Activated CD8-positive, alpha-beta memory T cell treated with anti-CD3 and anti-CD28 coated beads for 36 hours (primary cell): ENCODE results near the gene MELK. TPM values are rescaled to one million over a fixed set of nuclear protein-coding genes. Genes with fewer than 3 reads are reported as not detected.
"Not testable (repeated sequence)": the region's sequence is repeated elsewhere in the genome, so short reads cannot be mapped to it uniquely, and the experiment has no call there.

Experiments used
- CTCF ChIA-PET: fragments of 350-600 bp; sonication (Branson Sonifier 250); formaldehyde crosslinking; loops from one replicate; lab custom pipeline; 2021; ENCODE audit warnings: antibody characterized with exemption; lab: Charles Lee
- POLR2A ChIA-PET: fragments of 350-600 bp; sonication (Branson Sonifier 250); formaldehyde crosslinking; loops from one replicate; lab custom pipeline; 2021; ENCODE audit warnings: antibody characterized with exemption; lab: Charles Lee
- total RNA-seq, 2 experiments: library from RNA; stranded (reverse); gene quantifications; one replicate each; pipeline ENCODE4 v1.2.3, GENCODE V29; 2021

MELK gene
- total RNA-seq, result 10 to 100 TPM; 57.7 to 59.2 TPM

DNA sequence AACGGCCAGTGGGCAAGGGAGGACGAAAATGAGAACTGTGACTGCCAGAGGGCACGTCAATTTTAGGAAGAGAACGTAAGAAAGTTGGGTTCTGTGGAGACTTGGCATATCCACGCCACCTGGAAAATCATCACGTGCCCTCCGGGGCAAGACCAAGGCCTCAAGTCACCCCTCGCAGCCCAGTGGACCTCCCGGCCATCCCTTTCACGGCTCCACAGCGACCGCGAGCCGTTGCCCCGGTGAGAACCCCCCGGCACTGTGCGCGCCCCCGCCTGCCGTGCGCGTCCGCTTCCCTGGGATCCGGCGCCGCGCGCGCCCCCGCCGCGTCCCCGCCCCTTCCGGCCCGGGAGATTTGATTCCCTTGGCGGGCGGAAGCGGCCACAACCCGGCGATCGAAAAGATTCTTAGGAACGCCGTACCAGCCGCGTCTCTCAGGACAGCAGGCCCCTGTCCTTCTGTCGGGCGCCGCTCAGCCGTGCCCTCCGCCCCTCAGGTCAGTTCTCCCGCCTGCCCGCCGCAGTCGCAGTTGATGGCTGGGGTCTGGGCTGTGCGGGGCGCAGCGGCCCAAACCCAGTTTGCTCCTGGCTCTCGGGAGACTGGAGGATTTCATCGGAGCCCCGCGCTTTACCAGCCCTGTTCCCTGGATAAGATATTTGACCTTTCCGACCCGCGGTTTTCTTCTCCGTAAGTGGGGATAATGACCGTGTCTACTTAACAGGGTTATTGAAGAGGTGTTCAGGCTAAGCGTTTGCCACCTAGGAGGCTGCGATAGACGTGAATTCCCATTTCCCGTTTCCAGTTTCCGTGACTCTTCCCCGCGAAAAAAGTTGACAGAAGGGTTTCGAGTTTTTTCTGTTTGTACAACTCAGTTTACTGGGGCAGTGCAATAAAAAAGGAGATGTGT lies at the start of gene MELK:
MELK (plus strand) TSS at position 381 of the 904 bp plus-strand sequence. CDS start 8,787 bp downstream, outside the sequence.
- ChIA-PET POLR2A (no interaction called here), CTCF (interaction anchor here (0.7 kb wide), 1 partner anchor 17 kb away, joined by 3 read pairs; no protein-coding TSS in a partner anchor)

DNA sequence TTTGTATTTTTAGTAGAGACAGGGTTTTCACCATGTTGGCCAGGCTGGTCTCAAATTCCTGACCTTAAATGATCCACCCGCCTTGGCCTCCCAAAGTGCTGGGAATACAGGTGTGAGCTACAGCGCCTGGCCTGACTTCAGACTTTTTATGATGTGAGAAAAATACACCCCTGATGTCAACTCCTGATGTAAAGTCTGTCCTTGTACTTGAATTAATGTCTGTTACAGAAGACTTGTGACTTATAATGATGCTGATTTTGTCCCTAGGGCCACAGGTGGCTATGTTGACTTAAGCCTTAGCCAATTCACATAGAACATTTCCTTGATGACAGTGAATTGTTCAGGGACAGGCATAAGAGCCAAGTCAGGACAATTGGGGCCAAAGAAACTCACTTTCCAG lies 42.5 kb upstream of the MELK start:
- POLR2A ChIA-PET, result no interaction called here
- CTCF ChIA-PET, result no interaction called here

DNA sequence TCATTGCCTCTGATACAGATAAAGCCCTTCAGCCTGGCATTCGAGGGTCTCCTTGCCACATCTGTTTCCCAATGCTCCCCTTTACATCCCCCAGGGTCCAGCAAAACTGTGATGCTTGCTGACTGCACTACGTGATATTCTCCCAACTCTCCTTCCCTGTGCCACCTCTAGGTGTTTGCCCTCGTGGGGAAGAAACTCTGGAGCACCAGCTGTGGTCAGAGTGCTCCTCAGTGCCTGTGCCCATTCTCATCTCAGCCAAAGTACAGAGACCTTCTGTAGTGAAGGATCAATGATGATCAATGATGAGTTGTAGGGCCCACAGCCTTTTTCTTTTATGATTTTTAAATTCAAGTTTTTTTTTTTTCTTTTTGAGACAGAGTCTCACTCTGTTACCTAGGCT lies 40.3 kb upstream of the MELK start:
- ChIA-PET CTCF (no interaction called here), POLR2A (no interaction called here)

- POLR2A ChIA-PET, CTCF ChIA-PET: not testable (repeated sequence)
Observed at GRCh38 chr9:36533726-36534125, 39.0 kb upstream of the MELK start.

GRCh38 chr9:36535107-36535506 lies 37.6 kb upstream of the MELK start:
- POLR2A ChIA-PET, result interaction anchor here (0.7 kb wide), 1 partner anchor 134 kb away, joined by 4 read pairs; no protein-coding TSS in a partner anchor
- CTCF ChIA-PET, result no interaction called here

GRCh38 chr9:36537861-36538260 lies 34.8 kb upstream of the MELK start:
- ChIA-PET CTCF (no interaction called here), POLR2A (no interaction called here)

DNA sequence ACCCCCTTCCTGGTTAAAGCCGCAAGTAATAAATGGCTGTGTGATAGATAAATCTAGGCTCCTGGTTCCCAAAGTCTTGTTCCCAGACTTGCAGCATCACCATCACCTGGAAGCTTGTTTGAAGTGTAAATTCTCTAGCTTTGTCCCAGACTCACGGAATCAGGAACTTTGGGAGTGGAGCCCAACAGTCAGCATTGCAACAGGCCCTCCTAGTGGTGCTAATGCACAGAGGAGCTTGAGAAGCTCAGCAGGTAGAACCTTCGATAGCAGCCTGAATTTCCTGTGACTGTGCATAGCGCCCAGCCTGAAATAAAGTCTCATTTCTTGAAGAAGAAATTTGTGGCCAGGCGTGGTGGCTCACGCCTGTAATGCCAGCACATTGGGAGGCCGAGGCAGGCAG lies 30.3 kb upstream of the MELK start:
- POLR2A ChIA-PET, result no interaction called here
- CTCF ChIA-PET, result no interaction called here

GRCh38 chr9:36543916-36544315 lies 28.8 kb upstream of the MELK start:
- POLR2A ChIA-PET, result no interaction called here
- CTCF ChIA-PET, result no interaction called here

GRCh38 chr9:36547598-36547997 lies 25.1 kb upstream of the MELK start:
- CTCF ChIA-PET, result interaction anchor here (2.4 kb wide), 1 partner anchor 8 kb away, joined by 8 read pairs; no protein-coding TSS in a partner anchor
- POLR2A ChIA-PET, result no interaction called here

DNA sequence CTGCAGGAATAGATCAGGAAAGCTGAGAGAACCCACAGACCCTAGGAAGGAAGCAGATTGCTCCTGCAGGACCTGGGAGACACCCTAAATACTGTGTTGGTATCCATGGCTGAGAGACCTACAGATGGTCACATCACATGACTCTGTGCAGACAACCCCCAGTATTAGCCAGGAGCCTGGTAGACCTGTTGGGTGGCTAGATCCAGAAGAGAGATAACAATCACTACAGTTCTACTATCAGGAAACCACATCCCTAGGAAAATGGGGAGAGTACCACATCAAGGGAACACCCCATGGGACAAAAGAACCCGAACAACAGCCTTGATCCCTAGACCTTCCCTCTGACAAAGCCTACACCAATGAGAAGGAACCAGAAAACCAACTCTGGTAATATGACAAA lies 24.2 kb upstream of the MELK start:
- ChIA-PET CTCF (no interaction called here), POLR2A (no interaction called here)

DNA sequence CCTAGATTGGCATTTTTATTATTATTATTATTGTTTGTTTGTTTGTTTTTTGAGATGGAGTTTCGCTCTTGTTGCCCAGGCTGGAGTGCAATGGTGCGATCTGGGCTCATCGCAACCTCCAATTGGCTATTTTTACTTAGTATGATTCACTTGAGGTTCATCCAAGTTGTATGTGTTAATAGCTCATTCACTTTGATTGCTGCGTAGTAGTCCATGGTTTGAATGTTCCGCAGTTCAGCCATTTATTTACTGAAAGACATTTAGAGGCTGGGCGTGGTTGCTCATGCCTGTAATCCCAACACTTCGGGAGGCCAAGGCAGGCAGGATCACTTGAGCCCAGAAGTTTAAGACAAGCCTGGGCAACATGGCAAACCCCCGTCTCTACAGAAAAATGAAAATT lies 22.6 kb upstream of the MELK start:
- ChIA-PET POLR2A (no interaction called here), CTCF (interaction anchor here (0.6 to 0.9 kb wide), 2 partner anchors 67 to 118 kb away, joined by 3 to 5 read pairs; no protein-coding TSS in a partner anchor)

GRCh38 chr9:36550631-36551098 lies 22.0 kb upstream of the MELK start:
- POLR2A ChIA-PET, result not testable (repeated sequence)
- CTCF ChIA-PET, result interaction anchor here (0.6 kb wide), 1 partner anchor 67 kb away, joined by 3 read pairs; no protein-coding TSS in a partner anchor

DNA sequence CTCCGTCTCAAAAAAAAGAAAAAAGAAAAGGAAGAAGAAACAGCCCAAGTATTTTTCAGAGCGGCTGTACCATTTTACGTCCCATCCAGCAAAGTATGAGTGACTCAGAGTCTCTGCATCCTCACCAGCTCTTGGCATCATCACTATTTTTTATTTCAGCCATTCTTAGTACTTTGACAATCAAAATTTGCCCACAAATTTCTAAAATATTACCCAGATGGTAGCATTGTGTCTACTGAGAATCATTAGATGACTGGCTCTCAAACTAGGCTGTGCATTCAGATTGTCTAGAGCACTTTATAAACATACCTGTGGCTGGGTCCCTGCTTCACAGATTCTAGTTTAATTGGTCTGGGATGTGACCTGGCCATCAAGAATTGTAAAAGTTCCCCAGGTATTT lies 21.6 kb upstream of the MELK start:
- POLR2A ChIA-PET, result no interaction called here
- CTCF ChIA-PET, result interaction anchor here (7.7 kb wide), 1 partner anchor 143 kb away, joined by 72 read pairs; no protein-coding TSS in a partner anchor

- ChIA-PET POLR2A (no interaction called here), CTCF (interaction anchor here (1.5 to 7.7 kb wide), 2 partner anchors 144 to 177 kb away, joined by 5 to 72 read pairs; no protein-coding TSS in a partner anchor)
Observed at GRCh38 chr9:36551910-36552309, 20.8 kb upstream of the MELK start.

DNA sequence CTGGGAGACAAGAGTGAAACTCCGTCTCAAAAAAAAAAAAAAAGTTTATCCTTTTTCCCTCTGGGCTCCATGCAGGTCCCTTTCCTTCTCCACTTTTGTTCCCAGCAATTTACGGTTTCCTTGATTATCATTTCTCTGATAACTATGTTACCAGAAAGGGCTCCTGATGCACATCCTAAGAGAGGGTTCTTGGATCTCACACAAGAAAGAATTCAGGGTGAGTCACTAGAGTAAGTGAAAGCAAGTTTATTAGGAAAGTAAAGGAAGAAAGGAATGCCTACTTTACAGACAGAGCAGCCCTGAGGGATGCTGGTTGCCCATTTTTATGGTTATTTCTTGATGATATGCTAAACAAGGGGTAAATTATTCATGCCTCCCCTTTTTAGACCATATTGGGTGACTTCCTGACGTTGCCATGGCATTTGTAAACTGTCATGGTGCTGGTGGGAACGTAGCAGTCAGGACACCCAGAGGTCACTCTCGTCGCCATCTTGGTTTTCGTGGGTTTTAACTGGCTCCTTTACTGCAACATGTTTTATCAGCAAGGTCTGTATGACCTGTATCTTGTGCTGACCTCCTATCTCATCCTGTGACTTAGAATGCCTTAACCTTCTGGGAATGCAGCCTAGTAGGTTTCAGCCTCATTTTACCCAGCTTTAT lies 13.5 kb upstream of the MELK start:
- ChIA-PET CTCF (interaction anchor here (1.3 to 7.7 kb wide), 3 partner anchors 137 to 170 kb away, joined by 4 to 72 read pairs (median 6); no protein-coding TSS in a partner anchor), POLR2A (no interaction called here)

GRCh38 chr9:36560771-36561170 lies 11.9 kb upstream of the MELK start:
- POLR2A ChIA-PET, result no interaction called here
- CTCF ChIA-PET, result interaction anchor here (0.6 to 1.7 kb wide), 3 partner anchors 34 to 168 kb away, joined by 3 to 4 read pairs (median 3); no protein-coding TSS in a partner anchor

GRCh38 chr9:36562801-36563200 lies 9.9 kb upstream of the MELK start:
- POLR2A ChIA-PET, result not testable (repeated sequence)
- CTCF ChIA-PET, result interaction anchor here (1.5 to 2.8 kb wide), 2 partner anchors 9 to 156 kb away, joined by 4 to 8 read pairs; no protein-coding TSS in a partner anchor

DNA sequence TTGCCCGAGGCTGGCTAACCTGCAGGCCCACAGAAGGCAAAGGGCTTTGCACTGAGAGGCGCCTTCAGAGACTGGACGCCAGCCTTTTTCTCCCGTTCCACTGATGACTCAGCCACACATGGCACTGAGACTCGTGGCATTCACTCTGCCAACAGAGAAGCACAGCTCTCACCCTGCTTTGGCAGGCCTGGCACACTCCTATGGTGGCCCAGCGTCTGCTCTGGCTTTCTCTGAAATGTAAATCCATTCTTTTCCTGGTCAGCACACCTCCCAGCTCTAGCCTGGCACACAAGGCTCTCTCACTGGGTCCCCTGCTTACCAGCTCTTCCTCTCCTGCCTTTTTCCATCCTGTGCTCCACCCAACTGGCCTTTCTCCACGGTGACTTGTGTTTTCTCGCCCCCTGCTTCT lies 5.9 kb upstream of the MELK start:
- POLR2A ChIA-PET, result no interaction called here
- CTCF ChIA-PET, result no interaction called here

- CTCF ChIA-PET, result interaction anchor here (0.7 kb wide), 1 partner anchor 559 kb away, joined by 3 read pairs; no protein-coding TSS in a partner anchor
Observed at GRCh38 chr9:36568681-36569080, 4.0 kb upstream of the MELK start.

DNA sequence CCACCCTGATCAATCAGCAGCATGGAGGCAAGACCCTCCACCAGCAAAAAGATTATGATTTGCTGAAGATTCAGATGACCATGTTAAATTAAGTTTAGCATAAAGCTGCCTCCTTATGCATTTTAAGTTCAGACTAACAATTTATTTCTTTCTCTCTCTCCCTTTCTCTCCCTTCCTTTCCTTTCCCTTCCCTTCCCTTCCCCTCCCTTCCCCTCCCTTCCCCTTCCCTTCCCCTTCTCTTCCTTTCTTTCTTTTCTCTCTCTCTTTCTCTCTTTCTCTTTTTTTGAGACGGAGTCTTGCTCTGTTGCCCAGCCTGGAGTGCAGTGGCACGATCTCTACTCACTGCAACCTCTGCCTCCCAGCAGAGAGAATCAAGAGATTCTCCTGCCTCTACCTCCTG lies 1.4 kb upstream of the MELK start:
- ChIA-PET CTCF (no interaction called here), POLR2A (no interaction called here)

More at GRCh38 chr9:36568681-36569080, 4.0 kb upstream of the MELK start:
- POLR2A ChIA-PET, result not testable (repeated sequence)
